GM21825 (cell line): ENCODE results near the gene PPP1R3E.

ENCODE experiments used
- ATAC-seq: cut with Tn5 transposase; IDR thresholded peaks from one replicate; pipeline ENCODE4 v1.9.1; 2021; ENCODE audit warnings: mild to moderate bottlenecking, moderate library complexity; ENCODE audit not compliant: unreplicated experiment

PPP1R3E gene

DNA sequence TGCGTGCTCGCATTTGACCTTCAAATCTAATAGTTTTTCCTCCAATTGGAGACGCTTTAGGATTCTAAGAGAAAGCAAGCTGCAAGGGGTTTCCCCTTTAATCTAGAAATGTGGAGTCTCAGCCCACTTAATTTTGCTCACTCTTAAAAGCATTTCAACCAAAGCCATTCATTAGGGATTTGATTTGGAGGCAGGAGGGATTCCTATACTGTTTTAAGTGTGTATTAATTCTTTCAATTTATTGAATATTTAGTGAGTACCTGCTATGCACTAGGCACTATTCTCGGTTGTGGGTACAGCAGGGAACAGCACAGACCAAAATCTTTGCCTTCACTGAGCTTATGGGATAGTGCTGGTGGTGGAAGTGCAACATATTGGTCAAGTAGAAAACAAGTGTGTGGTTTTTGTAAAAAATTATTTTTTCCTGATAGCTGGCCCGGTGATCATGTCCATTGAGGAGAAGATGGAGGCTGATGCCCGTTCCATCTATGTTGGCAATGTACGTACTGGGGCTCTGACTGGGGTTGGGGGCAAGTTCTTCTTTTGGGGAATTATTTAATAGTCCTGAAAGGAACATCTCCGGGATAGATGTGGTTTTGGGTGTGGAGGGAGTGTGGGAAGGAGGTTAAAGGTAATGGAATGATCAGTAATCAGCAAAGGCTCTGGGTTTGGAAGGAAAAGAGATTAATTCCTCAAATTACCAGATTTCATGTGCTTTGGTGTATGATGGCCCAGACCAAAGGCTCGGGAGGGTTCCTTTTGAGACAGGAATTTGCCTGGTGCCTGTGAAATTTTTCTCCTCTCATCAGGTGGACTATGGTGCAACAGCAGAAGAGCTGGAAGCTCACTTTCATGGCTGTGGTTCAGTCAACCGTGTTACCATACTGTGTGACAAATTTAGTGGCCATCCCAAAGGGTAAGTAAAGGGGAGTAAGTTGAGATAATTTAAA lies 20.2 kb upstream of the PPP1R3E start:
- no peak for ATAC-seq

DNA sequence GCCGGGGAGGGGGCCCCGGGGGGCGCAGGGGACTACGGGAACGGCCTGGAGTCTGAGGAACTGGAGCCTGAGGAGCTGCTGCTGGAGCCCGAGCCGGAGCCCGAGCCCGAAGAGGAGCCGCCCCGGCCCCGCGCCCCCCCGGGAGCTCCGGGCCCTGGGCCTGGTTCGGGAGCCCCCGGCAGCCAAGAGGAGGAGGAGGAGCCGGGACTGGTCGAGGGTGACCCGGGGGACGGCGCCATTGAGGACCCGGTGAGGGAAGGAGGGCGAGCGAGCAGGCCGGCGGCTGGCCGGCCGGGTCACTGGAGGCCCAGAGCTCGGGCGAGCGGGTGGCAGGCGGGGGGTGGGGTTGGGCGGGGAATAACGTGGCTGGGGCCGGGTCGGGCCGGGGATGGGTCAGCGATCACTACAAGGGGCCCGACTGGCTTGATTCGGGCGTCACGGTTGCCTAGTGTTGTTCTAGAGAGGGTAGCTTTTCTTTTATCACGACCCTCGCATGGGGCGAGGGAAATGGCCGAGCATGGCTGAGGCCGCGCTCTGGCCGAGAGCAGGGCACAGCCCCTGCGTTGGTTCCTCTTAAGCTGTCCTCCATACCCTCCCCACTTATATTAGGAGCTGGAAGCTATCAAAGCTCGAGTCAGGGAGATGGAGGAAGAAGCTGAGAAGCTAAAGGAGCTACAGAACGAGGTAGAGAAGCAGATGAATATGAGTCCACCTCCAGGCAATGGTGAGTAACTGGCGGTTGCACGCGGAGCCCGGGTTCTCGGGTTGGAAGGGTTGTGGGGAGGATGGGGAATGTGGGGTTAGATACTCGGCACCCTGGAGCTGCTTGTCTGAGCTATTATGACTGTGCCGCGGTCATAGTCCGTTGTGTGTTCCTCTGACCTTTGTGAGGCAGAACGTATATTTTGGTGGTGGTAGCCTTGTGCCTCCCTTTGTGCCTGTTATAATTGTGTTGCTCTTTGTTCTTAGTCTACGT lies 19.2 kb upstream of the PPP1R3E start:
- no peak for ATAC-seq

DNA sequence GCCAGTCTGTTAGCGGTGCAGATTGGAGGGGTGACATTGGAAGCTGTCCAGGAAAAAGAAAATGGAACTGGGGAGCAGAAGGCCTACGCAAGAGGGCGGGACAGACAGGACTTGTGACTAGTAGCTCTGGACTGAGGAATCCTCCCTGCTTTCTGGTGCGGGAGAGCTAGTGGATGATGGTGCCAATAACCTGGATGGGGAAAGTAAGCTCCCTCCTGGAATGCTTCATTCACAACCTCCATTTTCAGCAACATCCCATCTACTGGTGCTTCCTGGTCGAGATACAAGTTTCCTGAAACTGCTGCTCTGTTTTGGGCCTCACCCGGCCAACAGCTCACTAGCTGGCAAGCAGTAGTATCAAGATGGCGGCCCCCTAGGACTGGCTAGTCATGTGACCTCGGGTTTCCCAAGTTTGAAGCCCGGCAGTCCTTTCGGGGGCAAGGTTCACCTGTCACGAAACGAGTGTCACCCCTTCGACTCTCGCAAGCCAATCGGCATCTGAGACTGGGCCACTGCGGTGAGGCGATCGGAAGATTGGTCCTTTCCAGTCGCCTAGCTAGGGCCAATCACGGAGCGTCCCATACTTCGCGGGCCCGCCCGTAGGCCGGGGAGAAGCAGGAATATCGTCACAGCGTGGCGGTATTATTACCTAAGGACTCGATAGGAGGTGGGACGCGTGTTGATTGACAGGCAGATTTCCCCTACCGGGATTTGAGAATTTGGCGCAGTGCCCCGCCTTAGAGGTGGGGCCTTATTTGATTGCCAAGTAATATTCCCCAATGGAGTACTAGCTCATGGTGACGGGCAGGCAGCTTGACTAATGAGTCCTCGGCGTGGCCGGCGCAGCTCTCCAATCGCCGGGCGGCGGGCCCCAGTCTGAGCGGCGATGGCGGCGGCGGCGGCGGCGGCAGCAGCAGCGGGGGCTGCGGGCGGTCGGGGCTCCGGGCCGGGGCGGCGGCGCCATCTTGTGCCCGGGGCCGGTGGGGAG lies 18.2 kb upstream of the PPP1R3E start, which contains the start of gene PABPN1:
Gene PABPN1, plus strand, starts transcription at position 874 of the 988 bp plus-strand sequence. Its CDS starts 13 bp downstream, at position 887.
- ATAC-seq, result peak; percentile 89

DNA sequence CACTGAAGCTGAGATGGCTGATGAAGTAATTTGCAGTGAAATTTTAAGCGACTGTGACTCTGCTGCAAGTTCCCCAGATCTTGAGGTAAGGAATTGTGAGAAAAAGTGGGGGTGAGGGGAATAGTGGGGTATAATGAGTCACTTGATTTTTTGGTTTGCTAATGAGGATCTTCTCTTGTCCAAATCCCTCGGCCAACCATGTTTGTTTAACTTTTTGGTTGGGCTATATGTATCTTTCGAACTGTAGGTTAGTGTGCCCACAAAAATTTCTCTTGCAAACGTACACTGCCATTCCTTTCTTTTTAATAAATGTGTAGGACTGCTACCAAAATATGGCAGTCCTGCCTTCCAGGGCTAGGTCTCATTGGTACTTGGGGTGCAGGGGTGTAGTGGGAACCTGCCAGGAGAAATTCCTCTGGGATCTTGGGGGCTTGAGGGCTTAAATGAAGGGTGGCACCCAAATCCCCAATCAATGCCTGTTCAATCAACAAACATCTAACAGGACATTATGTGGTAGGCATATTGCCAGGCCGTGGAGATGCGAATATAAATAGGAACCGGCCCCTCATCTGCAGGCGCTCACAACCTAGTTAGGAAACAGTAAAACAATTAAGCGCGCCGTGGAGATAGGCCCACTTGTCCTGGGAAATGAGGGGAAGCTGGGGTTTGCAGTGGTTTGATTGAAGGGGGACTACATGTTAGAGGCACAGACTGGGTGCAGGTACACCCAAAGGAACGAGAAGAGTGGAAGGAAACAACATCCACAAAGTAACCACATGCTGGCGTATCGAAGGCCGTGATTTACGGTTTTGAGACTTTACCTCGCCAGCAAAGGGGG lies 17.3 kb upstream of the PPP1R3E start:
- ATAC-seq, result no peak

DNA sequence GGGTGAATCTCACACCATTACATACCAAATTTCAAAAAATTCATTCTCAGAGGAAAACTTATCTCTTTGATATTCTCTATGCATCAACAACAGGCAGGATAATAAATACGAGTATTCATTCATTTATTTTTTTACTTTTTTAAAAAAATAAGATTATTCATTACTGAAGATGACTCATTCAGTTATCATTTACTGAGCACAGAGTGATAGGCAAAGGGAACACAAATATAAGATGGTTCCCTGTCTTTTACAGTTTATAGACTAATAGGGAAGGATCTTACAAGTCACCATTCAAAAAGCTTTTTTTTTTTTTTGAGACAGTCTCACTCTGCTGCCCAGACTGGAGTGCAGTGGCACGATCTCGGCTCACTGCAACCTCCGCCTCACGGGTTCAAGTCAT lies 13.6 kb upstream of the PPP1R3E start:
- no peak for ATAC-seq

DNA sequence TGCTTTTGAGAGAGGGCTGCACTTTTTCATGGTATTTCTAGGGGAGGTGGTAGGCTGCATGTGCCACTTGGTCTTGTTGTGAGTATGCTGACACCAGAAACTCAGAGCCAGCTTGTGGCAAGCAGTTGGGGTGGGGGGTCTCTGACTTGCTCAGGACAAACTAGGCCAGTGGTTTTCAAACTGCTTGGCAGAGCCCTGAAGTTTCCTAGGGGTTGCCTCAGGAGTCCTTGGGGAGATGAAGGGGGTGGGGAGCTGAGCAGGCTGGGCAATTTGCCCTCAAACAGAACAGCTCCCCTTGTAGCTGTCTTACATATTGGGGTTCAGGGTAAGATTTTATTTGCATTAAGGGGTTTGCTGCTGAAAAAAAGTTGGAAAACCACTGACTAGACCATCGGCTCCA lies 7.9 kb upstream of the PPP1R3E start:
- no peak for ATAC-seq

DNA sequence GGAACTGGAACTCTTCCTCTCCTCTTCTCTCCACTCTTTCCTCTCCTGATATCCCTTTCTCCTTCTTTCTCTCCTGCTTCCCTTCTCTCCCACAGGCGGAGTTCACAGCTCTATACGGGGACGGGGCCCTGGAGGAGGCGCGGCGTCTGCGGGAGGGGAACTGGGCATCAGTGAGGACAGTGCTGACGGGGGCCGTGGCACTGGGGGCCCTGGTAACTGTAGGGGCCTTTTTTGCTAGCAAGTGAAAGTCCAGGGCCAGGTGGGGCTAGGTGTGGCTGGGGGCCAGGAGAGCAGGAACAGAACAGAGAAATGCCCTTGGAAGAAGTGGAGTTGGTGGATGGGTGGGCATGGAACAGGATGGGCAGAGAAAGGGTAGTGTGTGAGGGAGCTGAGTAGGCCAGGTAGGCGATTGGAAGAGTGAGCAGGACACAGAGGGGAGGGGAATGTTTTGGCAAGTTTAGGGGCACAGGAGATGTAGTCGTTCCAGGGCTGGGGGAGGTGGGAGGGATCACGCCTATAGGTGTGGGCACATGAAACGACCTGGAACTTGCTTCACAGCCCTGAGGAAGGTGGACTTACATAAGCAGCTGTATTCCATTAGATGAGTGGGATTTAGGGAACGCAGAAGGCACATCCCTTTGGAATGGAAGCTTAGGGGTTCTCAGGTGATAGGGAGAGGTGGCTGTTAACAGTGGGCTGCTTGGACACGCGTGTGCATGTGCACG lies 6.2 kb upstream of the PPP1R3E start:
- ATAC-seq, result no peak

DNA sequence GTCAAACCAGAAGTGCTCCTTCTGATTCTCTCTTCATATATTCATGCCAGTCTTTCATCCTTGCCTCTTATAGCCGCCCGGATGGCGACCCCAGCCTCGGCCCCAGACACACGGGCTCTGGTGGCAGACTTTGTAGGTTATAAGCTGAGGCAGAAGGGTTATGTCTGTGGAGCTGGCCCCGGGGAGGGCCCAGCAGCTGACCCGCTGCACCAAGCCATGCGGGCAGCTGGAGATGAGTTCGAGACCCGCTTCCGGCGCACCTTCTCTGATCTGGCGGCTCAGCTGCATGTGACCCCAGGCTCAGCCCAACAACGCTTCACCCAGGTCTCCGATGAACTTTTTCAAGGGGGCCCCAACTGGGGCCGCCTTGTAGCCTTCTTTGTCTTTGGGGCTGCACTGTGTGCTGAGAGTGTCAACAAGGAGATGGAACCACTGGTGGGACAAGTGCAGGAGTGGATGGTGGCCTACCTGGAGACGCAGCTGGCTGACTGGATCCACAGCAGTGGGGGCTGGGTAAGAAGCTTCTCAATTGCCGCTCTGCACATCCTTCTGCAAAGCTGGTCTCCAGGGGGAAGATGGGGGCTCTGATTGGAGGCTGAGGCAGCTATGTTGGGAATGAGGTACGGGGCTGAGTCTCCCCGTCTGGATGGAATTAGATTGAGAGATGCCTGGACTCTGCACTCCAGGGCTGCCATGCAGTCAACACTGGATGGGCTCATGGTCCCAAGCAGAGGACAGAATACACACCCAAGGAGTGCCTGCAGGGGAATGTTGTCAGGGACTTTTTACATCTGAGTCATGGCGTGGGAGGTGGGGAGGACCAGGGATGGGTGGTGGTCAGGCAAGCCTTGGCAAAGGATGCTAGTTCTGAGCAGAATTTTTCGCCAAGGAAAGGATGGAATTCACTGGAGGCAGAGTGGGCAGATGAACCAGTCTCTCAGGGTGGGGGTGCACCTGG lies 5.3 kb upstream of the PPP1R3E start:
- no peak for ATAC-seq

DNA sequence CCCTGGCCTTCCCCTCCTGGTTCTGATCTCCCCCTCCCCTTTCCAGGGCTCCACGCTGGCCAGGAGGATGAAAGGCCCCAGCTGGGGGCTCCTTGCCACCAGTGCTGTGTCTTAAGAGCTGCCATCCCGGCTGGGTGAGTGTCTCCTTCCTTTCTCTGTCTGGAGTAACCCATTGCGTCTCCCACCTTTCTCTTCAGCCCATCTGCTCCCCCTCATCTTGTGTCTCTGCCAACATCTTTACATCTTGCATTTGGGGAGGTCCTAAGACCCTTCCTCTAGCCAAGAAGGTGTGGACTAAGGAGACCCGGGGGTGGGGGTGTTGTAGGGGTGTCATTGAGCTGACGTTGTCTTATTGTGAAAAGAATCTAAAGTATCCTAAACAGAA lies 4.5 kb upstream of the PPP1R3E start:
- no peak for ATAC-seq

DNA sequence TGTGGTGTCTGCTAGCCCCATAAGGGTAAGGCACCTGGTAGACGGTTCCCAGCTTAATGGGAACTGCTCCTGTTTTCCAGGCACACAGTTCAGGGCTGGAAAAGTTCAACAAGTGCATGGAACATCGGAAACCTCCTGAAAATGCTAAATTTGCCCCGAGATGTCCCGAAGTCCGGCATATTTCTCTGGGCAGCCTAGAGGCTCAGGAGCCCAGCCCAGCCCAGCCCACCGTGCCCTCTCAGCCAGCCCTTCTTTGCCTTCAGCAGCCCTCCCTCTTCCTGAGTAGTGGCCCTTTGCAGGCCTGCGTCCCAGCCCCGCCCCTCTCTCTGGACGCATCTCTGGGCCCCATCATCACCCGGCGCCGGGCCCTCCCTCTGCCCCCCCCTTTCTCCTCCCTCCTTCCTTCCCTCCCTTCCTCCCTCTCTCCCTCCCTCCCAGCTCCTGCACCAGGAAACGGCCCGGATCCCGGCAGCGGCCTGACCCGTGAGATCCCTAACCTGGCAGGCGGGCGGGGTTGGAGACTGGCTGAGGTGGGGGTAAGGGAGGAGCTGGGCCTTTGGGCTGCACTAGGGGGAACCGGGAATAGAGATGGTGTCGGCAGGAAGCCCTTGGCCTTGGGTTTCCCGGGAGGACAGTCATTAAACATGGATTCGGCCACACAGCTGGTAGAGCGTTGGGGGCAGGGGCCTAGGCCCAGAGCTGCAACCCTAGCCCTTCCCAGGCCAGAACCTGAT lies 3.9 kb upstream of the PPP1R3E start, which contains the start of gene BCL2L2:
Gene BCL2L2, plus strand, starts transcription at position 422 of the 734 bp plus-strand sequence. CDS start 935 bp downstream, outside the sequence.
- no peak for ATAC-seq

DNA sequence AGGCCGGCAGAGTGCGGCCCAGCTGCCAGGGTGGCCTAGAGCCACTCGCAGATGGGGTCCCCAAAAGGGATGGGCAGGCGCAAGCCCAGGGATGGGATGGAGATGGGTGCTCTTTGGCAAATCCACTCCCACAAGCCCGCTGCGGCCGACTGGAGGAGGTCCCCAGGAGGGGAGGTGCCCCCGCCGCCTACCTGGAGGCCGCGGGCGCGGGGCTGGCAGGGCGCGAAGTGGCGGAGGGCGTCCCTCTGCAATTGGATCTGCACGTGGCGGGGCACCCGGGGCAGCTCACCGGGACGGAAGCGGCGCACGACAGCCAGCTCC lies 730 bp downstream of the PPP1R3E start:
- peak; percentile 15 for ATAC-seq

DNA sequence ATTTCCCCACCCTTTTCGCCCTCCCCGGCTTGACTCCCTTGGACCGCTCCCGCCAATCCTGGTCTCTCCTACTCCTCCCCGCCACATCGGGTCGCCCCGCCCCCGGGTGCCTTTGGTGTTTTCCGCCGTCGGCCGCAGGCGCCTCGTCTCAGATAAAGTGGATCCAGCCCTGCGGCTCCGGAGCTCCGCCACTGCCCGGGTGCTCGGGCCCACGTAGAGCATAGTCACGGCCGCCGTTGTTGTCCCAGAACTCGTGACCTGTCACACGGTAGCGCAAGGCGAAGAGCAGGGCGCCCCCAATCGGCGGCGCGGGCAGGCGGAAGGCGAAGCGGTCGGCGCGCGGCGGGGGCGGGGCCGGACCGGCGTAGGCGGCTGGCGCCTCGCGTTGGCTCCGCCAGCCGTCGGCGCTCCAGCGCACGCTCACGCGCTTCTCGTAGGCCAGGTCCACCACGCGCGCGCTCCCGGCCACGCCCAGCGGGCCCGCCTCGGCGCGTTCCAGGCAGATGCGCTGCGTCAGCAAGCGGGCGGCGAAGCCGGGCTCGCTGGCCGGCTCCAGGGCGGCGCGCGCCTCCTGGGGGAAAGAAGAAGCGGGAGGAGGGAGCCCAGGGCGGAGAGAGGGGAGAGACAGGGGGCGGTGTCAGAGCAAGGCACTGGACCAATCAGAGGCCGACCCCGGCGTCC lies 1.2 kb downstream of the PPP1R3E start:
- peak; percentile 72 for ATAC-seq

DNA sequence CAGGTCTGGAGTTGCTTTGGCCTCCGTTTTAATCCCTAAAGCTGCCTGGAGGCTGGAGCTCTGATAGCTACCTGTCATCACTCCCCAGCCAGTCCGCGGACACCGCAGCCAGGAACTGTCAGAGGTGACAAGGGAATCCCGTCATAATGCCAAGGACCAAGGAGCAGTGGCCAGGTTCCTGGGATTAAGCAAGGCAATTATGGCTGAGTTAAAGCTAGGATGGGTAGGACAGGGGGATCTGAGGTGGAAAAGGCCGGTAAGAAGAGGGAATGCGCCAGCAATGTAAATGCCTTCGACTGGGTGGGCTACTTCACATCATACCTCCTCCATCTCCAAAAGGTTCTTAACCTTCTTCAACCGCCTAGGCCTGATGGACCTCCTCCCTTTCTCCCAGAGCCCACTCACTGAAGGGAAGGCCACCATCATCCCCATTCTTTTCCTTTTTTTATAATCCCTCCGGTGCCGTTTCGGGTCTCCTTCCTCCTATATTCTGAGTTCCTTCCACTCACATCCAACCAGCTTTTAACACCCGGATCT lies 1.9 kb downstream of the PPP1R3E start:
- ATAC-seq, result no peak

DNA sequence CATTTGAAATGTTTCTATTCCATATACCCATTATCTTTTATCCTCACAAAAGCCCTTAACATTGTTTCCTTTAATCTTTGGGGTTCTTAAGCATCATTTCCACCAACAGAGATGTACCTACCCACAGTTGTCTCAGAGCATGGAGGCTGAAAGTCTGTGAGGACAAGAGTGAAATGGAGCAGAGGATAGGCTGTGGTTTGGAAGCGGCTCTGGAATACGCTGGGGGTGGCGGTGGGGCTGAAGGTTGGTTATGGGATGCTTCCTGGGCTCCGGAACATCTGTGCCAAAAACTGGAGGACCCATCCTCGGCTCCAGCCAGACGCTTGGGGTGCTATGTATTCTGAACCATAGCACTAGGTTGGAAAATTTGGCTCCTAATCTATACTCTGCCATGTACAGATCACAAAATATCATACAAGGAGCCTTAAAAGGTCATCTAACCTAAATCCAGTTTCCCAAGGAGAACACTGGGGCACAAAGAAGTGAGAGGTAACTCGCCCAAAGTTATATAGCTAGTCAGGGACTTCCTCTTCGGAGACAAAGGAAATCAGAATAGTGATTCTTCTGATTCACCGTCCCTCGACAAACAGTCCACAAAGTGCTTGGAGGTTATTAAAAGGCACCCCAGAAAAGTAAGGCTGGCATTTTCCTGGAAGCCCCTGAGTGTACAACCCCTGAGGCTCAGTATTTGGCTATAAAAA lies 2.5 kb downstream of the PPP1R3E start:
- ATAC-seq, result no peak

DNA sequence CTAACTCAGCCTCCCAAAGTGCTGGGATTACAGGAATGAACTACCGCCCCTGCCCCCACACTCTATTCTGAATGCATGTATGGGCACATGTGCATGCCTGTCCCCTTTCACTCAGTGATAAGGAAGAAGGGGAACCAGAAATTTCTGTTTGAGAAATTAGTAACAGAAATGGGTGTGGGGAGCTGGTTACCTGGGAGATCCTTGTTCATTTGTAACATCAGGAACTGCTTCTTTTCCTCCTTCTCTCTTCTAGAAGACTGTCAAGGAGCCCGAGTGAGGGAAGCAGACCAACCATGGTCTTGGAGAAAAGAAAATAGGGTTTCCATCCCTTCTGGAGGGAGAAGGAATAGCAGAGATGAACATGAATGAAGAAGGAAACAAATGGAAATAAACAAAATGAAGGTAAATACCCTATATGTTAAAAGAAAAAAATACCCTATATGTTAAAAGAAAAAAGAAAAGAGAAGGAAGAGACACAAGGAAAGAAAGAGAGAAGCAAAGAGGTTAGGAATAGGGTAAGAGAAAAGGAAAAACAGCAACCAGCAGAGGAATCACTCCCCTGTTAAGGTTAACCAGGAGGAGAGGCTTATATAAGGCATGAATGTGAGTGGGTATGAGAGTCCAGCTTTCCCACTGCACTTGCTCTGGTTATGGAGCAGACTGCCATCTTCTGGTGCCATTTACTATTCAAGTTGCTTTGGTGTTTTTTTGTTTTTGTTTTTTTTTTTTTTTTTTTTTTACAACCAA lies 3.3 kb downstream of the PPP1R3E start:
- no peak for ATAC-seq
